Activated CD4-positive, alpha-beta T cell treated with anti-CD3 and anti-CD28 coated beads, Interleukin-2, amount 50 U/mL, for 24 hours (primary cell): ENCODE measurements around the gene KIF2B.
"Not testable (repeated sequence)": the region's sequence is repeated elsewhere in the genome, so short reads cannot be mapped to it uniquely, and the experiment has no call there.

Source experiments
- DNase-seq, 2 donors: peaks; one replicate each; pipeline ENCODE4 v3.0.0-alpha.2; 2020; ENCODE audit warnings: low read depth in 1 of 2, low spot score in 1 of 2

KIF2B gene

DNA sequence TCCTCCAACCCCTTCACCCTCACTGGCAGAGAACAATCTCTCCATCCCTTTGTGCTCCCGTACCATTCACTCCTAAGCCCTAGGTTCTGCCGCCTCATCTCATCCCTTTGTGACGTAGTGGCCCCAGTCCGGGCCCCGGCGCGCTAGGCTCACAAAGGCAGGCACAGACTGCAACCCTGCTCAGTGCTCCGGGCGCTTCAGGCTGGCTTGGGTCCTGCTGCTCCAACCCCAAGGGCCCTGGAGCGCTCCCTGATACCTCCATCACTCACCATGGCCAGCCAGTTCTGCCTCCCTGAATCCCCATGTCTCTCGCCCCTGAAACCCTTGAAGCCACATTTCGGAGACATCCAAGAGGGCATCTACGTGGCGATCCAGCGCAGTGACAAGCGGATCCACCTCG, at the start of gene KIF2B:
TSS of gene KIF2B (plus strand) at position 164 of the 400 bp plus-strand sequence. CDS start at position 271, 107 bp downstream.
- no peak for DNase-seq

GRCh38 chr17:53780320-53780719, 42.4 kb upstream of the KIF2B start:
- DNase-seq, result no peak

DNA sequence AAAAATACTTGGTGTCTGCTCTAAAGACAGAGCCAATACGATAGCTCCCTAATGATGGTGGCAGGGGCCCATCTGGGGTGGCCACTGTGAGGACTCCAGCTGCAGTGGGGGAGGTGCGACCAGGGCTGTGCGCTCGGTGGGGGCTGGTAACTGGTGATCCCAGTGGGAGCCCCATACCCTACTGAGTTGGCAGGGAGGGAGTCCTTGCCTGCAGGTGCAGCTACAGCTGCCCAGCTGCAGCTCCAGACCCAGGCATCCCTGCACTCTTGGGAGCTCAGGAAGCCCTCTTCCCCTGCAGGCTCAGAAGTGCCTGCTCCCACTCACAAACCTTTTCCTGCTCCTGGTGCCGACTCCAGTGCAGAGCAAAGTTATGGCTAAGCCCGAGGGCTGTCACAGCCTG, 31.2 kb upstream of the KIF2B start:
- DNase-seq, result no peak

GRCh38 chr17:53792451-53792850, 30.3 kb upstream of the KIF2B start:
- DNase-seq, result no peak

GRCh38 chr17:53792997-53793396, 29.7 kb upstream of the KIF2B start:
- DNase-seq, result no peak

GRCh38 chr17:53794875-53795274, 27.9 kb upstream of the KIF2B start:
- DNase-seq, result no peak

GRCh38 chr17:53796642-53797041, 26.1 kb upstream of the KIF2B start:
- no peak for DNase-seq

GRCh38 chr17:53797501-53797900, 25.2 kb upstream of the KIF2B start:
- DNase-seq, result no peak

- DNase-seq, result no peak
Observed at GRCh38 chr17:53804437-53804836, 18.3 kb upstream of the KIF2B start.

- no peak for DNase-seq
Observed at GRCh38 chr17:53806473-53806872, 16.3 kb upstream of the KIF2B start.

DNA sequence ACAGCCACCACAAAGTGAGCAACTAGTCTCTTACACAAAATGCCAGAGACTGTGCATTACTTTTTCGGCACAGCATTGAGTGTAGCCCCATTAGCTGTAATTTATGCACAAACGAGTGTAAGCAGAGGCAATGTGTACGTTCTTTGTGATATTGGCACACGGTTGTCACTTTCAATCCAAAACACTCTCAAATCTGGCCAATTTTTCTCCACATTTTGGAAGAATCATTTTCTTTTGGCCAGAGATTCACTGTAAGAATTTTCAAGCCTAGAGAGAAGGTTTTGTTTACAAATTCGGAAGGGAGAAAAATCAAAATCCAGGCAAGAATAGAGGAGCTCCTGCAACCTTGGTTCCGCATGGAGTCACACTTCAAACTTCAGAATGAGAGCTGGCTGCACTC, 15.4 kb upstream of the KIF2B start:
- DNase-seq, result no peak

GRCh38 chr17:53818271-53818670, 4.5 kb upstream of the KIF2B start:
- no peak for DNase-seq

GRCh38 chr17:53818929-53819328, 3.8 kb upstream of the KIF2B start:
- no peak for DNase-seq

DNA sequence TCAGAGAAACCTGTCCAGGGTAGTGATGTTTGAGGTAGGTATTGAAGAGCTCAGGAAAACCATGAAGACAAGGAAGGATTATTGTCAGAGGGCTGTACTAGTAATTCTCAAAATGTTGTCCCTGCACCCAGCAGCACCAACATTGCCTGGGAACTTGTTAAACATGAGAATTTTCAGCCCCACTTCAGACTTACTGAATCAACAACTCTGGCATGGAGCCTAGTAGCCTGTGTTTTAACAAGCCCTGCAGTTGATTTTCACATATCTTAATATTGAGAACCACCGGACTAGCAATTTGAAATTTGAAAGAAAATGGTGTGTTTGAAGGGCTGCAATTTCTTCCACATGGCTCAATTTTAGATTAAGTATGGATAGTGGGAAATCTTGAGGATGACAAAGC, 2.8 kb upstream of the KIF2B start:
- no peak for DNase-seq

- DNase-seq, result no peak
Observed at GRCh38 chr17:53823341-53824050, 769 bp downstream of the KIF2B start.

DNA sequence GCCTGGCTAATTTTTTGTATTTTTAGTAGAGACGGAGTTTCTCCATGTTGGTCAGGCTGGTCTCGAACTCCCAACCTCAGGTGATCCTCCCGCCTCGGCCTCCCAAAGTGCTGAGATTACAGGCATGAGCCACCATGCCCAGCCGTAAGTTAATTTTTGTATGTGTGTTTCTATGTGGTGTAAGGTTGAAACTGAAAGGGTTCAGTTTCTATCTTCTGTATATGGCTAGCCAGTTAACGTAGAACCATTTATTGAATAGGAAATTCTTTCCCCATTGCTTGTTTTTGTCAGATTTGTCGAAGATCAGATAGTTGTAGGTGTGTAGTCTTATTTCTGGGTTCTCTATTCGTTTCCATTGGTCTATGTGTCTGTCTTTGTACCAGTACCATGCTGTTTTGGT, 12.0 kb downstream of the KIF2B start:
- not testable (repeated sequence) for DNase-seq

GRCh38 chr17:53837131-53837530, 14.4 kb downstream of the KIF2B start:
- DNase-seq, result no peak

DNA sequence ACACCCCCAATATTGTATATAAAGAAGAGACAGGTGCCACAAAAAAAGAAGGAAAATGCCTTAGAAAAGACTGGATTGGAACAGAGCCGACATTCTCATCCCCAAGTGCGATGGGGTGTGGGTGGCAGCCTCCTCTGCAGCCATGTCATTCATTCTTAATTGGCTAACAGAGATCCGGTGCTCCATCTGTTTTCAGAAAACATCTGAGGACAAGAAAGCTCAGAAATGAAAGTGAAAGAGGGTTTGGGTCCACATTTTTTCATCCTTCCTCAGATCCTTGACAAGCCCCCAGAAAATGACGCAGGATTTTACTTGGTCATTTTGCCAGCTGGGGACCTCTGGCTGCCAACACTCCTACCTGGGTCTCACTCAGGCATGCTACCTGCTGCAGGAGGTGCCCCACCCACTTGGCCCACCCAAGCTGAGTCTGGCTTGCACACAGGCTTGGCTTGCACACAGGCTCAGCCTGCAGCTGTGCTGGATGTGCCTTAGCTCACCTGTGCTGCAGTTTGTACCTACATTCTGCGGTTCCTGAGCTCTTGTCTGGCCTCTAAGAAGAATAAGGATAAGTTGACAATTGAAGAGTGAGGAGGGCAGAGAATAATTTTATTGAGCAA, 21.9 kb downstream of the KIF2B start:
- no peak for DNase-seq

- not testable (repeated sequence) for DNase-seq
Observed at GRCh38 chr17:53871128-53871527, 48.4 kb downstream of the KIF2B start.
